NB4 (cell line): ENCODE data around the gene CHCHD2.
"Not testable (repeated sequence)": the region's sequence is repeated elsewhere in the genome, so short reads cannot be mapped to it uniquely, and the experiment has no call there.

ENCODE experiments used
- POLR2A ChIP-seq: IDR thresholded peaks from 2 replicates; pipeline ENCODE4 v1.6.1; 2011; ENCODE audit warnings: mild to moderate bottlenecking; ENCODE audit not compliant: insufficient read length; ENCODE audit errors: extremely low read depth
- TF ChIP-seq, protein P1 (sequence below): IDR thresholded peaks from one replicate; pipeline ENCODE4 v1.5.1; 2012; ENCODE audit warnings: low read depth, low read length
- TF ChIP-seq, protein P2 (sequence below): IDR thresholded peaks from 2 replicates; pipeline ENCODE4 v1.6.1; 2011; ENCODE audit warnings: low read depth, low read length

DNA sequence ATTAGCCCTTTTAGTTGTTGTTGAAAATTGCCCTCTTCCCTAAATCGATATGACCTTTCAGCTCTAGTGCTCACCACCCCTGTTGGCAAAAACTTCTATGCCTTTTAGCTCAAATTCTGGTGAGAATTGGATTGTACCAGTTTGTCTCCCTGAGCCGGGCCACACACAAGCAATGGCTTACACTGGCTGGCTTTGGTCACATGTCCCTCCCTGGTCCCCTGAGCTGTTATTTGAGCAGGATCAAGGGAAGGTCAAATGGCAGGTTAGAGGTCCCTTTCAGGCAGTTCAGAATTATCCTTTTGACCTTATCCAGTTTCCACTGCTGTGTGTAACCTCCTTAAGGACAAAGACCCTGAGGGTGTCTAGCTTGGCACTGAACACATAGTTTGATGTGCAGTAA, 24.8 kb upstream of the CHCHD2 start:
- not testable (repeated sequence) for TF ChIP-seq POLR2A
- TF ChIP-seq, protein P1, sequence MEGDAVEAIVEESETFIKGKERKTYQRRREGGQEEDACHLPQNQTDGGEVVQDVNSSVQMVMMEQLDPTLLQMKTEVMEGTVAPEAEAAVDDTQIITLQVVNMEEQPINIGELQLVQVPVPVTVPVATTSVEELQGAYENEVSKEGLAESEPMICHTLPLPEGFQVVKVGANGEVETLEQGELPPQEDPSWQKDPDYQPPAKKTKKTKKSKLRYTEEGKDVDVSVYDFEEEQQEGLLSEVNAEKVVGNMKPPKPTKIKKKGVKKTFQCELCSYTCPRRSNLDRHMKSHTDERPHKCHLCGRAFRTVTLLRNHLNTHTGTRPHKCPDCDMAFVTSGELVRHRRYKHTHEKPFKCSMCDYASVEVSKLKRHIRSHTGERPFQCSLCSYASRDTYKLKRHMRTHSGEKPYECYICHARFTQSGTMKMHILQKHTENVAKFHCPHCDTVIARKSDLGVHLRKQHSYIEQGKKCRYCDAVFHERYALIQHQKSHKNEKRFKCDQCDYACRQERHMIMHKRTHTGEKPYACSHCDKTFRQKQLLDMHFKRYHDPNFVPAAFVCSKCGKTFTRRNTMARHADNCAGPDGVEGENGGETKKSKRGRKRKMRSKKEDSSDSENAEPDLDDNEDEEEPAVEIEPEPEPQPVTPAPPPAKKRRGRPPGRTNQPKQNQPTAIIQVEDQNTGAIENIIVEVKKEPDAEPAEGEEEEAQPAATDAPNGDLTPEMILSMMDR = not testable (repeated sequence)
- TF ChIP-seq, protein P2, sequence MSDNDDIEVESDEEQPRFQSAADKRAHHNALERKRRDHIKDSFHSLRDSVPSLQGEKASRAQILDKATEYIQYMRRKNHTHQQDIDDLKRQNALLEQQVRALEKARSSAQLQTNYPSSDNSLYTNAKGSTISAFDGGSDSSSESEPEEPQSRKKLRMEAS = not testable (repeated sequence)
